PC-9 (cell line): ENCODE data around the gene CLDN3.

Experiments used
- CTCF ChIP-seq: fragments of 200-600 bp; sonication (generic); conservative IDR thresholded peaks from 2 replicates; pipeline ENCODE4 v1.6.1; 2017; ENCODE audit warnings: mixed run types, antibody characterized with exemption, mild to moderate bottlenecking, moderate library complexity
- EZH2 ChIP-seq: fragments of 200-600 bp; sonication (generic); IDR thresholded peaks from 2 replicates; pipeline ENCODE4 v1.8.0; 2017; ENCODE audit warnings: antibody characterized with exemption, low read depth

GRCh38 chr7:73770860-73771670, 995 bp upstream of the CLDN3 start:
- TF ChIP-seq CTCF (no peak), EZH2 (no peak)
